Brain microvascular endothelial cell (primary cell): ENCODE measurements around the gene RFXAP.

Source experiments
- DNase-seq: peaks from one replicate; pipeline ENCODE4 v3.0.0-alpha.2; 2020
- H3K27ac ChIP-seq: fragments of 250-450 bp; sonication (Bioruptor Pico); 2 replicates; pipeline ENCODE4 v1.5.1; 2020; ENCODE audit warnings: mild to moderate bottlenecking, moderate library complexity
- H3K27me3 ChIP-seq: fragments of 250-450 bp; sonication (Bioruptor Pico); replicated peaks from 2 replicates; pipeline ENCODE4 v1.5.1; 2020; ENCODE audit warnings: mild to moderate bottlenecking
- H3K36me3 ChIP-seq: fragments of 250-450 bp; sonication (Bioruptor Pico); replicated peaks from 2 replicates; pipeline ENCODE4 v1.5.1; 2020; ENCODE audit warnings: mild to moderate bottlenecking
- H3K4me3 ChIP-seq: 2 replicates; pipeline ENCODE4 v1.5.1; 2011; ENCODE audit warnings: low read depth, mild to moderate bottlenecking, control low read depth, low read length, moderate library complexity
- CTCF ChIP-seq: IDR thresholded peaks from 2 replicates; pipeline ENCODE4 v1.5.1; 2011; ENCODE audit warnings: low read depth, mild to moderate bottlenecking, moderate library complexity, low read length, control low read depth, inconsistent platforms; ENCODE audit errors: missing control alignments
- in situ Hi-C: cut with HindIII; loops from 2 replicates; pipeline ENCODE4 v1.10.0; 2017; ENCODE audit warnings: low sequenced_read_pairs, low pct_ligation_motif_present

The RFXAP gene

GRCh38 chr13:36817996-36818803, 822 bp upstream of the RFXAP start:
- DNase-seq = no peak
- no peak overlapping the region for H3K27ac ChIP-seq
- no peaks in the 10 kb centered on the region for H3K36me3 ChIP-seq
- H3K4me3 ChIP-seq = peak overlapping the region; percentile 74
- in situ Hi-C loops = no loop called here
- no peak for TF ChIP-seq CTCF
- H3K27me3 ChIP-seq = no peaks in the 10 kb centered on the region

GRCh38 chr13:36819739-36820090, 693 bp downstream of the RFXAP start:
- H3K27me3 ChIP-seq = no peaks in the 10 kb centered on the region
- peak overlapping the region; percentile 74 for H3K4me3 ChIP-seq
- H3K36me3 ChIP-seq = no peaks in the 10 kb centered on the region
- no peak for TF ChIP-seq CTCF
- in situ Hi-C loops = no loop called here
- peak; percentile 10 for DNase-seq
- H3K27ac ChIP-seq = no peak overlapping the region

GRCh38 chr13:36820222-36820621, 1.2 kb downstream of the RFXAP start:
- TF ChIP-seq CTCF = no peak
- Histone ChIP-seq H3K27ac (no peak overlapping the region), H3K4me3 (peak overlapping the region; percentile 74), H3K27me3 (no peaks in the 10 kb centered on the region), H3K36me3 (no peaks in the 10 kb centered on the region)
- in situ Hi-C loops = no loop called here
- no peak for DNase-seq

GRCh38 chr13:36822785-36823184, 3.8 kb downstream of the RFXAP start:
- in situ Hi-C loops = no loop called here
- Histone ChIP-seq H3K27ac (no peak overlapping the region), H3K4me3 (no peak overlapping the region), H3K27me3 (no peaks in the 10 kb centered on the region), H3K36me3 (no peaks in the 10 kb centered on the region)
- no peak for DNase-seq
- no peak for TF ChIP-seq CTCF

GRCh38 chr13:36829753-36830152, 10.7 kb downstream of the RFXAP start:
- no peak for DNase-seq

More at GRCh38 chr13:36829753-36830152, 10.7 kb downstream of the RFXAP start:
- no peaks in the 10 kb centered on the region for H3K27me3 ChIP-seq
- H3K36me3 ChIP-seq = no peaks in the 10 kb centered on the region
- in situ Hi-C loops = no loop called here
- TF ChIP-seq CTCF = no peak
- no peak overlapping the region for H3K4me3 ChIP-seq
- no peak overlapping the region for H3K27ac ChIP-seq
